ENCODE measurements around the gene HOXA13. TPM values are rescaled to one million over a fixed set of nuclear protein-coding genes. Genes with fewer than 3 reads are reported as not detected.

The HOXA13 gene
- polyA plus RNA-seq (2013, experiment 1 of 2; ENCODE audit: insufficient read length): not detected
- not detected for polyA plus RNA-seq (2013, experiment 2 of 2; ENCODE audit: insufficient read length)

DNA sequence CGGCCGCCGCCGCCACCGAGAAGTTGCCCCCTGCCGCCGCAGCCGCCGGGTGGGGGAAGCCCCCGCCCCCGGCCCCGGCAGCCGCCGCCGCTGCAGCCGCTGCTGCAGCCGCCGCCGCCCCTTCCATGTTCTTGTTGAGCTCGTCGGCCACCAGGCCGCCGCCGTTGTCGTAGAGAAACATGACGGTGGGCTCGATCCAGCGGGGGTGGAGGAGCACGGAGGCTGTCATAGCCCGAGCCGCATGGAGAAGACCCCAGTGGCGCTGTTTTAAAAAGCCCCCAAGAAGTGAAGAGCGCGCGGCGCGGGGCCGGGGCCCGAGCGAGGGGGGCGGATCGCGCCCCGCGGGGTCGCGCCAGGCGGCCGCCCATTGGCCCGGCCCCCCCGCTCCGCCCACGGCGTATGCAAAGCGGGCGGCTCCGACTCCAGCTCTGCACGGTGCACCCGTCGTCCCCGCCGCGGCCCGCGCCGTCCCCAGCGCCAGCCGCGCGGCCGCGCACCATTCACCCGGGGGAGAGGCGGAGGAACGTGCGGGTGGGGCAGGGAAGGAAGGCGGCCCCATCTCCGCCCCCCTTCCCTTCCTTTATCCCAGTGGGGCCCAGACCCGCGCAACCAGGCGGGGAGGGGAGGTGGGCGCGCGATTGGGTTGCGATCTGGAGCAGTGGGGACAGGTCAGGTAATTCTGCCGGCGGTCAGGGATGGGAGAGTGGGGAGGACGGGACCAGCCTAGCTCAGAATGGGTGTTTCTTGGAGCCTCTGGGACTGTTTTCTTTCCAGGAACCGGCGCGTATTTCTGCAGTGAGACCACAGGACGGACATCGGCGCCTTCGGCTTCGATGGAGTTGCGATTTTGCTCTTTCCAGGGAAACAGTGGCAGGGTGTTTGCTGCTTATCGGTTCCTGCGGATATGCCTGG, at the start of gene HOXA13:
TSS of gene HOXA13 (minus strand) at position 243 of the 912 bp plus-strand sequence. CDS start at position 229, 14 bp downstream.
- DNase-seq: no peak

DNA sequence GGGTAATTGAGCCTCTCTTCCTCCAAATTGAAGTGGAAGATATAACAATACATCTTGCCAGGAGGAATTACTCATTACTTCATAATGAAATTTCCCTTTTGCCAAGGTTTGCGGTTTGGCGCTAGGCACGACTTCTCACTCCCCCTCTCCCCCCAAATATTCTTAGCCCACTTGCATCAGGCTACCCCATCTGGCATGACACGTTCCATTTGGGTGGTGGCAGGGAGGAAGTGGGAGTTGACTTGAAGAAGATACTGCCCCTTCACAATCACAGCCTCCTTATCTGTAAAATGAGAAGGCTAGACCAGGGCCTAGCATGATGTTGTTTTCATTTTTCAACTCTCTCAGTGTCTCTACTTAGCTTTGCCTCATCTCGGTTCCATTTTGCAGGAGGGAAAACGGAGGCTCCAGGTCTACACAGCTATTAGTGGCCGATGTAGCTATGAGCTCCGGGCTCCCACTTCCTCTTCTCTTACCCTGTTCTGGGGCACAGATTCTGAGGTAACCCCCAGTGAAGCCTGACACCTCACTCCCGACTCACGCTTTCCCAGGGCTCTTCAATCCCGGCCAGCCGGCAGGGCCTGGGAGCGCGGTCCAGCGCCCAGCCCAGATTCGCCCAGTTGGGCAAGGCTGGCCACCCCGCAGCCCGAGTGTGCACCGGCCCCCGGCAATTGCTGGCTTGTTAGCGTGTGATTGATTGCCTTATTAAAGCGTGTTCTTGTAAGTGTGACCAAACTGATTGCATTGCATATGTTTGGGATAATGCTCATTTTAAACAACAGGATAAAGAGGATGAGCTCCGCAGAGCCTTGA, 49.2 kb upstream of the HOXA13 start:
- DNase-seq: peak; percentile 40

DNA sequence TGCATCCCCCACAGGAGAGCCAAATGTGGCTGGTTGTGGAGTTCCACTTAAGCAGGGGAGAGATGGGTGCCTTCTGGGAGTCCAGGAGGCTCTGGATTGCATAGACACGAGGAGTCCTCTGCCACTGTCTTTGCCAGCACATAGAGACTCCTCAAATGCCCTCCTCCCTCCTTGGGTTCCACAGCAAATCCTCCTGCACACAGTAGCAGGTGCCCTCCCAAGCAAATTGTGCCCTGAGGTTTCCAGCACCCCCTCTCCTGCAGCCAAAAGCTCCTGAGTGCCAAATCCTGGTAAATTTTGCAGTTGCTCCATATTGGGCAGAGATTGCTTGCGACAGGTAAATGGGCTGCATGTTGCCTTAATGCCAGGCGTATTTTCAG, 48.5 kb upstream of the HOXA13 start:
- no peak for DNase-seq

DNA sequence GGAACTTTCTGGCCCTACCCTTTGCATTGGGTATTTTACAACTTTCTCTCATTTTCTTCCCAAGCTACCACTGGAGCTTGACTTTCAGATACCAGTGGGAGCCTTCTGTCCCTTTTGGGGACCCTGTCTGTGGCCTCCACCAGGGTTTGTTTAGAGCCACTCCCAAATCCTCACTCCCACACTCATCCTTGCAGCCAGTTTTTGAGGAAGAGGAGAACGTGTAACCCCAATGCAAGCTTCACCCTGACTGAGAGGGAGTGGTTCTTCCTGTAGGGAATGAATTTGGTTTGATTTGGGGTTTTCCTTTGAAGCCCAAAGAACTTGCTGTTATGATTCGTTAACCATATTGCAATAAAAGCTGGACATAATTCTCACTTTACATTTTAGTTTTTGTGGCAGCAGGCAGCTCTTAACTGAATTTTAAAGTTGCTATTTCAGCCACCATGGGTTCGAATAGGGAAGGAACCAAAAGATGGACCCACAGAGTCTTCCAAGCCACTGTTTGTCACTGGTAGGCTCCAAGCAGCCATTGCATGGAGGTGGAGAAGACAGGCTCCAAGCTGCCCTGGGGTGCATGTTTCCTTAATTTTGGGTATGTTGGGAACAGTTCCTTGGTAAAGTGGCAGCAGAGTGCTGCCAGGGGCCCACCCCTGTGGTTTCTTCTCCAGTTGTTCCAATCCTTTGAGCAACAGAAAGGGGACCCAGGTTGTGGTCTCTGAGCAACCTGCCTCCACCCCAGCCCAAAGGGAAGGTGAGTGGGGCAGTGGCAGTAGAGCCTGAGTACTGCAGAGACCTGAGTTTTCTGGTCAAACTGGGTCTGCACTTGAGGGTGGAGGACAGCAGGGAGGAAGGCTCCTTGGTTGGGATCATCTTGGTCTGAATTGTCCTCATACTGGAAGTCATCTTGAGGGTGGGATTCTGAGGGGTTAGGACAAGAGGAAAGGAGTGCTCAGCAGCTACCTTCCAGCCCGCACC, 47.8 kb upstream of the HOXA13 start:
- DNase-seq: no peak

DNA sequence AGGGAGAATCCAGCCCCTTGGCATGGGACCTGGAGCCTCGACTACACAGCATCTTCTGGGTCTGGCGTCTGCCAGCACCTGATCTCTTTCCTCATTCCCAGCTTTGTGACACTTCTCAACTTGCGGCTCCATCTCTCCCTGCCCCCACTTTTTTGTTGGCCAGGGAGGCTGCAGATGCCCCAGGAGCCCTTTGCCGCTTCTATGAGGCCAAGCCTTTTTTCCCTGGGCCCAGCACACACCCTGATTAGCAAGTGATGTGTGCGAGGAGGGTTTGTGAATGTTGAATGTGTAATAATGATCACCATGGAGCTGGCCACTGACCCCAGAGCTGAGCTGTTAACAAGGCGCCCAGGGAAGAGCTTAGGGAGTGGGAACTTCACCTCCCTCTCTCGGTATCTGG, 47.1 kb upstream of the HOXA13 start:
- DNase-seq: no peak

DNA sequence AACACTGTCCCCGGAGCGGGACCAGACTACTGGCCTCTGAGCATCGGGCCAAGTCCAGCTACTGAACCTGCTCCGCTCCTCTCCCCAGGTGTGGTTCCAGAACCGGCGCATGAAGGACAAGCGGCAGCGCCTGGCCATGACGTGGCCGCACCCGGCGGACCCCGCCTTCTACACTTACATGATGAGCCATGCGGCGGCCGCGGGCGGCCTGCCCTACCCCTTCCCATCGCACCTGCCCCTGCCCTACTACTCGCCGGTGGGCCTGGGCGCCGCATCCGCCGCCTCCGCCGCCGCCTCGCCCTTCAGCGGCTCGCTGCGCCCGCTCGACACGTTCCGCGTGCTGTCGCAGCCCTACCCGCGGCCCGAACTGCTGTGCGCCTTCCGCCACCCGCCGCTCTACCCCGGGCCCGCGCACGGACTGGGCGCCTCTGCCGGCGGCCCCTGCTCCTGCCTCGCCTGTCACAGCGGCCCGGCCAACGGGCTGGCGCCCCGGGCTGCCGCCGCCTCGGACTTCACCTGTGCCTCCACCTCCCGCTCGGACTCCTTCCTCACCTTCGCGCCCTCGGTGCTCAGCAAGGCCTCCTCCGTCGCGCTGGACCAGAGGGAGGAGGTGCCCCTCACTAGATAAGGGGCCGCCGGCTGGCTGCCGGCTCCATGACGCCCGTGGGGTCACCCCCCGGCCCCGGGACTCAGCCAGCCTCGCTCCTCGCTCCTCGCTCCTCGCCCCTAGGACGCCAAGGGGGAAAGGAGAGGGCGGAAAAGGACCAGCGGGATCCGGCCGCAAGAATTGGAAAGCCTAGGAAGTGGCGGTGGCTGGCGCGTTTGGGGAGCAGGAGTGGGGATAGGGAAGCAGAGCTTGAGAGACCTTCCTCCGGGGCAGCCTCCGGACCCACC, 46.2 kb upstream of the HOXA13 start:
- DNase-seq: no peak

DNA sequence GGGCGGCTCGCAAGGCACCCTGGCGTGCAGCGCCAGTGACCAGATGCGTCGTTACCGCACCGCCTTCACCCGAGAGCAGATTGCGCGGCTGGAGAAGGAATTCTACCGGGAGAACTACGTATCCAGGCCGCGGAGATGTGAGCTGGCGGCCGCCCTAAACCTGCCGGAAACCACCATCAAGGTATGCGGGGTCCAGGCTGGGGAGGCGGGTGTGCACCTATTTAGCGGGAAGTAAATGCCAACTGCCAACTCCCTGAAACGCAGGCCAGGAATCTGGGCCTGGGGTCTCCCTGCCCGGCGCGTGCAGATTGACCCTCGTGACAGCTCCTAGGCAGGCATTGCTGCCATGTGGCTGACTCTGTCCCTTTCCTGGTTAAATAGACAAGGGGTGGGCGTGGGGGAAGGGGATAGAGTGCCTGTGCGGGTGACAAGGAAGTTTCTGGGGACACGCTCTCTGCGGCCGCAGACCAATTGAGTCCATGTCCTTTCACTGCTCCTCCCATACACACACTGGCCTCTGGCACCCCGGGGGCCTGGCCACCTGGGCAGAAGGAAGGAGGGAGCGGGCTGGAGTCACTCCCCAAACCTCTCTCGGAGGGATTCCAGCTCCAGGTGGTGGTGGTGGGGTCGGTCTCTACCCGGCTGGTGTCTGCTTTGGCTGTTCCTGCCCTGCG, 45.4 kb upstream of the HOXA13 start:
- no peak for DNase-seq

DNA sequence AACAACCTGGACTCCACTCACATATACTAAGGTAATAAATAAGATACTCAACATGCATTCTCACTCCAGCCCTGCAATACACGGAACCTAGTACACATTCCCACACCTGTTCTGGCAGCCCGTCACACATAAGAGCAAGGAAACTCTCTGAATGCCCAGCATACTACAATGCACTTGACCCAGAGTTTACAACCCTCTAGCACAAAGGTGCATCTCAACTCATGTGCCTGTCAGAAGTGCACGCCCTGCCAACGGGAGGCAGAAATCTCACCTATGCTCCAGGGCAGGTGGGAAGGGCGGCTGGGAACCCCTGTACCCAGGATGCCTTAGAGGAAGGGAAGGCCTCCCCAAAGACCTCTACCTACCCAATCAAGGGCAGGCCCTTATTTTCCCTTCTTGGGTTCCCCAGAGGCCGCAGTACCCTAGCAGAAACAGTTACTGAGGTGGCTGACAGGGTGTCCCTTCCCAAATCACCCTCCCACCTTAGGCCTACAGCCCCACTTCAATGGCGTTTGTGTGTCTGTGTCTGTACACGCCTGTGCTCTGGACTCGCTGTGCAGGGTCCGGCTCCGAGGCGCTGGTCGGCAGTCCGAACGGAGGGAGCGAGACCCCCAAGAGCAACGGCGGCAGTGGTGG, 44.7 kb upstream of the HOXA13 start:
- DNase-seq: no peak

DNA sequence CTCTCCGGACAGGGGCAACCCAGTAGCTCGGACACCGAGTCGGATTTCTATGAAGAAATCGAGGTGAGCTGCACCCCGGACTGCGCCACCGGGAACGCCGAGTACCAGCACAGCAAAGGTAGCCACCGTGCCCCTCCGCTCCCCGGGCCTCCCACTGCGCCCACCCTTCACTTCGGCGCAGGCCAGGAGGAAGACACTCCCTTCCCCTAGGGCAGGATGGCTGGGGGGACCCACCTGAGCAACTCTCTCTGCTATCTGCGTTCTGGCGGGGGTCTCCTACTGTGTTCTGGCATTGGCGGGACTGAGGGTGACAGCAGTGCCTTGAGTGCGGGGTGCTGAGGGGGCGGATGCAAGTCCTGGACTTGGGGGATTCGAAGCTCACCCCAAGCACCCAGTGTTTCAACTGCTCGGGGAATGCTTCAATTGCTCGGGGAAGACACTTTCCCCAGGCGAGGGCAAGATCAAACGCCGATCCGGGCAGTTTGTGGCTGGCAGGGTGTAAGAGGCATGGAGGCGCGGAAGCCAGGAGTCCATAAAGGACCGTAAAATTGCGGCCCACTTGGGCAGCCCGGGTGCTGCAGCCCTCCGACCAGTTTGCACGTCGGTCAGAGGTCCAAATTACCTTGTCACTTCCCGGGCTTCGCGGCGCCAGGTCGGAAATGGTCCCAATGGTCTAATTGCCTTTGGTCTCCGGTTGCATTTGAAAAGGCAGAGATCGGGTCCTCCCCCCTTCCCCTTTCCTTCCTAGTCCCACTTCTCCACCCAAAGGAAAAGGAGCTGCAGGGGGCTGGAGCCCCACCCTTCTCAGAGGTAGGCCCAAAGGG, 43.7 kb upstream of the HOXA13 start:
- no peak for DNase-seq

DNA sequence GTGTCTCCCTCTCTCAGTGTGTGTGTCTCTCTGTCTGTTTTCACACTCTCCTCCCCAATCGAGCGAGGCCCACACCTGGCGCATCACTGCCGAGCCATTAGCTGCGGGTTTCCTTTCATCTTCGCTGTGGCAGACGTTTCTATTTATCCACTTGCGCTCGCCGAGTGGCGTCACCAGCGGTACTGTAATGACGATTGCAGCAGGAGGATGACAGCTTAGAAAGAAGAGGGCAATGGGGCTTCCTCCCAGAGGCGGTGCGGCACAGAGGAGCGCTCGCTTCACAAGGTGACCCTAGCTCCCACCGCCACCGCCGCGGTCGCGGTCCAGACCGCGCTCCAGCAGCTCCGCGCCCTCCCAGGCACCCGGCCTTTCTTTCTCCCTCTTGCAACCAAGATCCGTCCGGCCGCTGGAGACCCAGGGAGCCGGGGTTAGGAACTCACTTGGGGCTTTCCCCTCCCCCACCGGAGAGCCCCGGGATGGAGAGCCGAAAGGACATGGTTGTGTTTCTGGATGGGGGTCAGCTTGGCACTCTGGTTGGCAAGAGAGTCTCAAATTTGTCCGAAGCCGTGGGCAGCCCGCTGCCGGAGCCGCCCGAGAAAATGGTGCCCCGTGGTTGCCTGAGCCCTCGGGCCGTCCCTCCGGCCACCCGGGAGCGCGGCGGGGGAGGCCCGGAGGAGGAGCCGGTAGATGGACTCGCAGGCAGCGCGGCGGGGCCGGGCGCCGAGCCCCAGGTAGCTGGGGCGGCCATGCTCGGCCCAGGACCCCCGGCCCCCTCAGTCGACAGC, 42.9 kb upstream of the HOXA13 start, which contains the start of gene EVX1:
TSS of gene EVX1 (plus strand) at position 248 of the 785 bp plus-strand sequence. CDS start at position 477, 229 bp downstream.
- no peak for DNase-seq

DNA sequence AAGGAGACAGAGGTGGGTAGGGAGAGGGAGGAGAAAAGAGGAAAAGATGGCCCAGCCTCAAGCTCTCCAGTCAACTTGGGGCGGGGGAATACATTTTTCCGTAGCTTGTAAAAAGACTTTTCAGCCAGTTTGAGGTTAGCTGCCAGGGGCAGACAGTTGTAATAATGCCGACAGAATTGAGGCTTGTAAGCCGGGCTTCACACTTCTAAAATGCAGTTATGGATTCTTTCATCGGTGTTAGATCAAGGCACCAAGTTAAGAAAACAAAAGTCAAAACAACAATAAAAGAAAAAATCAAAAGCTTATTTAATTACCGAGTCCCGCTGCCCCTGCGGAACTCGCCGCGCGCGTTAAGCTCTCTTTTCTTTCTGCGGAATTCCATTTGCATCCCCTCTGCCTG, 42.3 kb upstream of the HOXA13 start:
- no peak for DNase-seq

DNA sequence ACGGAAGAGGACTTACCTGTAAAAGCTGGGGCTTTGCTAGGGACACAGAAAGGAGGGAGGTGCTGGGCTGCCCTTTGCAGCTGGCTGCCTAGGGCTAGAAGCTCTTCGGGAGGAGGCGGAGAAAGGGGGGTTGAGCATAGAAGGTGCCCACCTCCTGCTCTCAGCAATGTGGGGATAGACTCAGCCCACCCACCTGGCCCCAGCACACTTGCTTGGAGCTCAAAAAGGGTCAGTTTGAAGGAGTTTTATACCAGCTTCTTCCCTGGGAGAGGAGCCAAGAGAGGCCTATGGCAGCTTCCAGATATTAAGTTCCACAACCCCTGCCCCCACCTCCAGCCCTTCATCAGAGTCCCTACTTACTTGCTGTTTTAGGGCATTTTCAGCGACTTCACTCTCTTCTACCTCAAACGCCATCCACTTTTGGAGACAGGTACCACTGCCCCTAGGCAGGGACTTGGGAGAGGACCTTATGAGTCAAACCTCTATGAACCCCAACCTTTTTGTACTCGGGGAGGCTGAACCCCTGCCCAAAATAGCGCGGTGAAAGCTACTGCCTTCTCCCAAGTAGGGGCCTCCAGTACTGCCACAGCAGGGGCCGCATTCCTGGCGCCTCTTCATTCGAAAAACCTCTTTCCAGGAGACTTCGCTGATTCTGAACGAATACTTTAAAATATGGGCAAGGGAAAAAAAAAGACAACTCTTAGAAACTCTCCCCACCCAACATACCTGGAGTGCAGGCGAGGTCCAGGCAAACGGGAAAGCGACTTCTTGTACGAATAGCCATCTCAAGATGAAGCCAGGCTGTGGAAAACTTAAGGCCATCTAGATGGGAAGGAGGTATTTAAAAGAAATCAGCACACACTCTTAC, 41.5 kb upstream of the HOXA13 start:
- DNase-seq: no peak

DNA sequence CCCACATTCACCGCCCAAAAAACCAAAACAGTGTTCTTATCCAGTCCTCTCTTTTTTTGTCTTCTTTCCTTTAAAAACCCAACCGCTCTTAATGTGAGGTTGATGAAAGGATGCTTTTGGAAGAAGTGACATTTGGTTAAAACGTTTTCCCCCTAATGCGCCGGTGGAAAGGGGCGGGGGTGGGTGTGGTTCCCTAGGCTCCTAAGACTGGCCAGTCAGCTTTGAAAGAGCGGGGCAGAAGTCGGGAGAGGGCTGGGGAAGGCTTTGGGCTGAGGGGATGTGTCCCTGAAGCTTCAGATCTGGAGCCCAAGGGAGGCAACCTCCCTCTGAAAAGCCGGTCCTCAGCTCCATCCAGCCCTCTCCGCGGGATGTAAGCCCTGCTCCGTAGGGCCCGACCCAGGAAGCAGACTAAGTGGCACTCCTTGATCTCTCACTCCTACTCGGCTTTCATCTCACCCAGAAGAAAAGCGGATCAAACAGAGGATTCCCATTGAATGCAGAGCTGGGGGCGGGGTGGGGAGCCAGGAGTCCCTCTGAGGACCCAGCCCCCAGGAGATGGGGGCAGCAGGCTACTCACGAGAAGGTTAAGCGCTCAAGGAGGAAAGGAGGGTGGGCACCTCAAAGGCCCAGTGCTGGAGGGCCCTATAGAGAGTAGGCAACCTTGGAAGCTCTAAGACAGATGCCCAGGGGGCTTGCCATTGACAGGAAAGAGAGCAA, 40.3 kb upstream of the HOXA13 start:
- no peak for DNase-seq

DNA sequence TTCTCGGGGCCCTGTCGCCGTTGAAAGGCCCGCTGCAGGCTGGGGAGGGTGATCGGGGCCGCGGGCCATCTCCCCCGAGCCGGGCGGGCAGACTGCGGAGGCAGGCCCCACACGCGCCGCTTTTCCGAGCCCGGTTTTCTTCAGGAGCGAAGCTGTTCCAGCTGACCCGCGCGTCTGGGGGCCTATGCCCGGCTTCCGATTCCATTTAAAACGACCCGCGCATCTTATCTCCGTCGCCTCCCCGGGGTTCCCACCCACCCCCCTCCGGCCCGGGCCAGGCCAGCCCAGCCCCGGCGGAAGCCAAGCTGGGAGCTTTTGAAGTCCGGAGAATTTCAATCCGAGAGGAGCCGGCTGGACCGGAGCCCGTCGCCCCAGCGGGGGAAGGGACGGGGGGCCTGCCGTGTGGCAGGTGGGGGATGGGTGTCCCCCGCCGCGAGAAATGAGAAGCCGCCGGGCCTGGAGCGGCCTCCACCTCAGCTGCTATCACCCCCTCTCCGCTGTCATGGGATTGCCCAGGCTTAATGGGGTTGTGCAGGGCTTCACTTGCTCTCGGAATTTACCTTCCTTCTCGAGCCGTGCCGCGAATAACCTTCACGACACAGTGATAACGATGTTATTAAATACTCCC, 39.6 kb upstream of the HOXA13 start:
- no peak for DNase-seq

DNA sequence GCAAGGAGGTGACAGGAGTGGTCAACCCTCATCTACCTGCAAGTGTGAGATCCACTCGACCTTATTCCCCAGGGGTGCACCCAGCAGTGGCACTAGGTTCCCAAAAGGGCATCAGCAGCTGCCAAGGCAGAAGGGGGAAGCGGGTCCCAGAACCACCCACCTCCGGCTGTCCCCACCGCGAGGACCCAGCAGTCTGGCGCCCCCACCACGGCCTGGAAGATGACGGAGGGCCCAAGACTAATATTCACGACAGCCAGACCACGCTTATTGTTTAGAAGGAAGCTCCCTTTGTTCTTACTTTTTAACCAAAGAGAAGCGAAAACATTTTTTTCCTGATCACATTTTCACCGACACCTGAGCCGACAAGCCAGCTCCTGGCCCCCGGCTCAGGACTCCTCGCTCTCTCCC, 39.1 kb upstream of the HOXA13 start:
- no peak for DNase-seq
